Endometrium (tissue), 2 donors: Measurements from ENCODE around the gene SLC9A1.
"Not testable (repeated sequence)": the region's sequence is repeated elsewhere in the genome, so short reads cannot be mapped to it uniquely, and the experiment has no call there.

ENCODE experiments used
- FAIRE-seq: peaks from 2 replicates; lab custom pipeline; 2012; peaks lifted over from hg19 to GRCh38; lab: Jason Lieb, UNC
- donor health status: control.
- donor health status: control.

The SLC9A1 gene

DNA sequence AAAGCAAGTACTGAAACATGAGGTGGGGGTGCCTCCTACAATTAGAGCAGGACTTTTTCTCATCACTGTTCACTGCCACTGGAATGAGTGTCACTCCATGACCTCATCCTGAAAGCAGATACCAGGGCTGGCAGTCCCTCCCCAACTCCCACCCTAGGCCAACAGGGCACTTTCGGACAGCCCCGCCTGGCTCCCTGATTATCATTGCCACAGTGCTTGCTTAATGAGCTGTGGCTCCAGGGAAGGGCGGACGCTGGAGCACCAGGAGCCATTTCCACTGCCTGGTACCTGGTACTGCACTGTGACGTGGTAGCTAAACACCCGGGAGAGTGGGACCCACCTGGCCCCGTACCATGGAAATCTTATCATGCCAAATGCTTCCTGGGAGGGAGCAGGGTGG lies 22.3 kb downstream of the SLC9A1 start:
- no peak for FAIRE-seq

DNA sequence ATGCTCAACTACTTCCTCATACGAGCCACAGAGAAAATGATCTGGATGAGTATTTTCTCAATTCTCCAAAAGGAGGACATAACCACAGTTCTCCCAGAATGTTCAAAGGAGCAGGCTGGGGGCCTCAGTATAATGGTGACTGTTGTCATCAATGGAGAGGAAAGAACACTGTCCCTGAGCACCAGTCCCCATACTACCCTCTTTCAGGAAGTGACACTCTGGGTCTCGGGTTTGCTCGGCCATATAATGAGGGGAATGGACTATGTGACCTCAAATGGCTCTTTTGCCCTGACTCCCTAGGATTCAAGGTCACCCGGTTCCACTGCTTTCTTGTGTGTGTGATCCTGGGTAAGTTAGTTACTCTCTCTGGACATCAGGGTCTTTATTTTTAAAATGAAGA lies 22.8 kb downstream of the SLC9A1 start:
- FAIRE-seq = no peak

DNA sequence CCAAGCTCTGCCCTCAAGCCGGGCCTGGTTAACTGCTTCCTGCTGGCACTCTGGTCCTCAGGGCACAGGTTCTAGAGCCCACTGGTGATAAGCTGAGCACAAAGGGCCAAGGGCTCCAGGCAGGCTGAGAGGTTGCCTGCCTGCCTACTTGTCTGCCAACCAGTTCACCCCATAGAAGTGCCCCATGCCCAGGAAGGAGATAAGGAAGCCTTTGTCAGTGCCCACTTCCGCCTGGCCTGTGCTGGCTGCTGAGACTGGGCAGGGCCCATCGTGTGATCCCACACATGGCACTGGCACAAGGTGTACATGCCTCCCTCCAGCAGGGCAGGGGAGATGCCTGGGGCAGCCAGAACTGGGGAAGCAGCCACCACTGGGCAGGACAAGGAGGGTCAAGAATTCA lies 24.1 kb downstream of the SLC9A1 start:
- FAIRE-seq = no peak

DNA sequence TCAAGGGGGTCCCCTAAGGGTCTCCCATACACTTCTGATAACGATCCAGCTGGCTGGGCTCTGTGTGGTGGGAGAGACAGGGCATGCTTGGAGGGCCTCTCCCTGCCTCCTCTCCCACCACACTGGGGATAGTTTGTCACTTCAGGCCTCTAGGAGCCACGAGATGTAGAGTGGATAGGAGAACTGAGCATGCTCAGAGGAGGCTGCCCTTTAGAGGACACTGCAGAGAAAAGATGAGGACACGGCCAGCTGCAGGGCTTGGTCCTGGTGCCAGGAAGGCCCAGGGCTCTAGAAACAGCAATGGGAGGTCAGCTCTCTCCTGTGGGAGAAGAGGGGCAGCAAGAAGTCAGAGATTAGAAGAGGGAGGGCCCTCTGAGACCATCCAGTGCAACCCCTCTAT lies 25.7 kb downstream of the SLC9A1 start:
- no peak for FAIRE-seq

DNA sequence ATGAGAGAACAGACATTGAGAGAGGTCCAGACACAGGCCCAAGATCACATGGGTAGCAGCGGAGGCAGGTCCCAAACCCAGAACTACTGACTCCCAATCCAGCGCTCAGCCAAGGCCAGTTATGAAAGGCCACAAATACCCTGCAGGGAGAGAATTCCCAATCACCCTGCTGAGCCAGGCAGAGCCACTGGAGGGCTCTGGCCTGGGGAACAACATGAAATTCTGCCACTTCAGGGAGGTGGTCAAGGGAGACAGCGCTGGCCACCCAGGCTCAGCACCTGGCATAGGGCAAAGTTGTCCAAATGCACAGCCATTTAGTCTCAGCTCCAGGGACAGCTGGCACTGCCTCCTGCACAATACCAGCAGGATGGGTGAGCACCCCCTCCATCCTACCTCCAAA lies 27.5 kb downstream of the SLC9A1 start:
- no peak for FAIRE-seq

DNA sequence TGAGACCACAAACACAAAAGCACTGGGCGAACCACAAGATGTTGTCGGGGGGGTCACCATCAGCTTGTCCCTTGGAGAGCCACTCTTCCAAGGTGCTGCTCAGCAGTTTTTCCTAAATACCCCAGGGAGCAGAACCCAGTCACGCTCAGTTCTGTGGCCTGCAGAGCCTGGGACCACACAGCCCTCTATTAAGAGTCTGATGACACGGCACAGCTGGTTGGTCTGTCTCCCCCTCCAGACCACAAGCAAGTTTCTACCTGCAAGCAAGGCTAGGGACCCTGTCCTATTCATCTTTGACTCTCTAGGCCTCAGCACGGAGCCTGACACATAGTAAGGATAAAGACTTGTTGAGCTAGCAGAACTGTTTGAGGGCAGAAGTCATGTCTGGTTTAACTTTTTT lies 28.5 kb downstream of the SLC9A1 start:
- FAIRE-seq = no peak

DNA sequence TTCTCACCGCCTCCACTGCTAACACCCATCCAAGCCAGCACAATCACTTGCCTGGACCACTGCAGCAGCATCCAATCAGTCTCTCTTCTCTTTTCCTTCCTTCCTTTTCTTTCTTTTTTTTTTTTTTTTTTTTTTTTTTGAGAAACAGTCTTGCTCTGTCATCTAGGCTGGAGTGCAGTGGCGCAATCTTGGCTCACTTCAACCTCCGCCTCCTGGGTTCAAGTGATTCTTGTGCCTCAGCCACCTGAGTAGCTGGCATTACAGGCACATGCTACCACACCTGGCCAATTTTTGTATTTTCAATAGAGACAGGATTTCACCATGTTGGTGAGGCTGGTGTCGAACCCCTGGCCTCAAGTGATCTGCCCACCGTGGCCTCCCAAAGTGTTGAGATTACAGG lies 29.8 kb downstream of the SLC9A1 start:
- FAIRE-seq = not testable (repeated sequence)

DNA sequence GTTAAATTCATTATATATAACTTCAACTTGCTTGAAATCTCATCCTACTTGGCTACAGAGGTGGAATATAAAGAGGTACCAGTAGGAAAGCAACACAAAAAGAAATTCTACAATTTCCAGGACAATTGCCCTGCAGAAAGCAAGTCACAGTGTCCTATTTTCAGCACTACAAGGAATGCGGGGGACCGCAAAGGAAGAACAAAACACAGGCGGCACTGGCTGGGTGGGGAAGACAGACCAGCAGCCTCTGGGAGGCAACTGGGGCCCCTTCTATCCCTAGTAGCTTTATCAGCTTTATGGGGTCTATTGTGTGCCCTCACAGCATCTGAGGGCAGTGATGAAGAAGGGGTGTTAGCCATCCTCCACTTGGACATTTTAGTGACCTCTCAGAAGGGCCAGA lies 30.5 kb downstream of the SLC9A1 start:
- FAIRE-seq = no peak

DNA sequence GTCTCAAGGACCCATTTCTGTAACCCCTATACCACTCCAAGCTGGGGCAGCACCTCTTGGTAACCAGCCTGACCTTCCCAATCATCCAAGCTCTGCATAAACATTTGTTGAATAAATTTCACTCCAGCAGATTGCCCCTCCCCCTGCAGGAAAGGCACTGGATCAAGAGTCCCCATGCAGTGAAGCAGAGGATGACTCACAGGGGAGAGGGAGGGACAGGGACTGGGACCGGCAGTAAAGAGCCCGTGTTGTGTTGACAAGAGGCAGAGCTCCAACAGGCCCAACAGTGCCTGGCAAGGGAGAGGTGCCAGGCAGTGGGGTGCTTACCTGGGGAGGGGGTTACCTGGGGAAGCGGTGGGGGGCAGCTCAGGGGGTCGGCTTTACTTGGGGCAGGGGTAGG lies 32.3 kb downstream of the SLC9A1 start:
- no peak for FAIRE-seq

DNA sequence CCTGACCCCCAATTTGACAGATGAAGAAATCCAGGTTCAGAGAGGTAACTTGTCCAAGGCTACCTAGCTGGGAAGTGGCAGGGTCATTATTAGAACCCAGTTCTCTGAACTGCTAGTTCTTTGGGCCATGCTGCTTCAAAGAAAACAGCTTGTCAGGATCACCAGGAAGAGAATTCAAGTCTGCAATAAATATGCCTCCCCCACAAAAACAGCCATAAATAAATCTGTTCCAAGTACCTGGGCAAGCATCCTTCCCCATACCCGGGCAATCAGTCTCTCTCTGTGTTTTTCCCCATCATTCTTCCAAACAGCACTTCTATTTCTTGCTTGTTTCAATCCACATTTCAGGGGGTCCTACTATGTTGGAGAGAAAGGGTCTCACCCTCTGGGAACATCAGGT lies 34.1 kb downstream of the SLC9A1 start:
- no peak for FAIRE-seq

DNA sequence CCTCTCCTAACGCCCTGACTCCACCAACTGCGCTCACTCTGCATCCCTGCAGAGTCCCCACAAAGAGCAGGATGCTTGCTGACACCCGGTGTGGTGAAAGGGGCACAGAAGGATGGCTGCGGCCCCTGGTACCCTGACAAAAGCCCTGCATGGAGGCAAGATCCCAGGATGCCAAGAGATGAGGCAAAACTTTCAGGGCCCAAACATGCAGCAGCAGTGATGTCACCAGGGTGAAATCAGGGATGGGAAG lies 36.6 kb downstream of the SLC9A1 start:
- FAIRE-seq = no peak

DNA sequence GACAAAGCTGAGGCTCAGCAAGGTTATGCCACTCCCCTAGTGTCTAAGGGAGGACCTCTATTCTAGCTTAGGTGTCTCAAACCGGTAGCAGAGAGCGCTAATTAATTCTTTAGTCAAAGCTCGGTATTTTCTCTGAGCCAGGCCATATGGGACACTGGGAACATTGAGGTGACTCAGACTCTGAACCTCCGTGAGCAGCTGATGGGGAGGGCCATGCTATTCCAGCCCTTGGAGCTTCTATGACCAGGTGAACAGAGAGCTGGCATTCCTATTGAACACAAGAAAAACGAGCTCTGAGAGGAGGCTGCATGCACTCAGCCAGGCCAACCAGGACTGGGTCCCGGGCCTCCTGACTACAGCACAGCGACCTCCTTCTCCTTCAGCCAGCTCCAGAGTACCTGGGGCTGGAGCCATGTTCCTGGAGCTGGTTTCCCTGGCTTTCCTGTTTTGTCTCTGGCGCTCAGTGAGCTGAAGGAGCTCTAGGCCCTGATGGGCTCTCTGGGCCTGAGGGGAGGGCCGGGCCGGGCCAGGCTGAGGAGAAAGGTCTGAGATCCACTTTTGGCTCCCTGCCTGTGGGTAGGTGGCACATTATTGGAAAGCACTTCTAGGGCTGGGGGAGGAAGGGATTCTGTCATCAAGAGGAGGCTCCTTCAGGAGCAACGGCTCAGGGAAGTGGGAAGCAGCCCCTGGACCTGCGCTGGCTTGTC lies 37.0 kb downstream of the SLC9A1 start:
- no peak for FAIRE-seq

DNA sequence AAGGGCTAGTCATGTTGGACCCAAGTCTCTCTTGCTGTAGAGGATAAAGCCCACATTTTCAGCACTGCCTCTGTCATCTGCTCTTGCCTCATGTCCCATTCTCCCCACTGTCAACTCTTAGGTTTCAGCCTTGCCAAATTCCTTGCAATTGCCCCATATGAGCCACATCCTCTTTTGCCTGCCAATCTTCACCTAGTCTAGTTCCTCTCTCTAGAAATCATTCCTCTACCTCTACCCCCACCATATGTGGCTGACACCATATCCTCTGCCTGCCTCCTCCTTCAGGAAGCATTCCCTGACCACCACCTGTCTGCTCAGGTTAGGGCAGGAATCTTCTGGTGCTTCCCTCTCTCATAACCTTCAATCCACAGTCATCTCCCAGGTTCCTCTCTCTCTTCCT lies 38.2 kb downstream of the SLC9A1 start:
- FAIRE-seq = no peak

DNA sequence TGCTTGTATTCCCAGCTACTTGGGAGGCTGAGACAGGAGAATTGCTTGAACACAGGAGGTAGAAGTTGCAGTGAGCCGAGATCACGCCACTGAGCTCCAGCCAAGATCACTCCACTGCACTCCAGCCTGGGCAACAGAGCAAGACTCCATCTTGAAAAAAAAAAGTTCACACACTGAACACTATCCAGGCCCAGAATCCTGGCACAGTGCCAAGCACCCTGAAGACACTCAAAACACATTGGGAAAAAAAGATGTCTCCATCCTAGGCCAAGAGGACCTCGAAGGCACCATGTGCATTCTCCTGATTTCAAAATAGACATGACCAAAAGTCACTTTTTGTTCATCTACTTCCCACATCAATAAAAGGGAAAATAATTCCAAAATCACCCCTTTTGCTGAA lies 38.7 kb downstream of the SLC9A1 start:
- FAIRE-seq = no peak

DNA sequence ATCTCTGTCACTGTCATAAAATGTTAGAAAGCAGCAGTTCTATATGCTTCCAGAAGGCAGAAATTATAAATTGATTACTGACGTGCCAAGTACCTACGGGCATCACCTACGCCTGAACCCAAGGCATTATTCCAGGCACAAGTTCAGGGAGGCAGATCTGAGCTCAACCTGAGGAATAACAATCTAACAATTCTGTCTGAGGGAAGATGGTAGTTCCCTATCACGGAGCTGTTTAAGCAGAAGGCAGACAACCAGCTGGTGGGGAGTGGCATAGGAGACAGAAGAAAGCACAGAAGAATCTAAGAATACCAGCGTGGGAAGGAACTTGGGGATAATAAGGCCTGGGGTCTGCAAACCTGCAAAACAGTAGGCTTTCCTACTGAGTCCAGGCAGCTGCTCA lies 40.4 kb downstream of the SLC9A1 start:
- FAIRE-seq = no peak

DNA sequence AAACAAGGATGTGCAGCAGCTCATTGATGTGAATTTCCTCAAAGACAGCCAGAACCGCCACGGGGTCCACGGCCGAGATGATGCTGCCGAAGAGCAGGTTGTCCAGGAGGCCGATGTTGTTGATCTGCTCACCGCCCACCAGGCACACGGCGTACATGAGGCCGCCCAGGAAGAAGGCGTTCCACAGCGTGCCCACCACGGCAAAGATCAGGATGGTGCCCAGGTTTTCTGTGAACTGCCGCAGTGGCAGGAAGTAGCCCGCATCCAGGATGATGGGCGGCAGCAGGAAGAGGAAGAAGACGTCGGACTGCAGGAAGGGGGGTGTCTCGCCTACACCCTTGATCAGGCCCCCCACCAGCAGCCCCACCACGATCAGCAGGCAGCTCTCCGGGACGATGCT lies 41.1 kb downstream of the SLC9A1 start:
- no peak for FAIRE-seq

DNA sequence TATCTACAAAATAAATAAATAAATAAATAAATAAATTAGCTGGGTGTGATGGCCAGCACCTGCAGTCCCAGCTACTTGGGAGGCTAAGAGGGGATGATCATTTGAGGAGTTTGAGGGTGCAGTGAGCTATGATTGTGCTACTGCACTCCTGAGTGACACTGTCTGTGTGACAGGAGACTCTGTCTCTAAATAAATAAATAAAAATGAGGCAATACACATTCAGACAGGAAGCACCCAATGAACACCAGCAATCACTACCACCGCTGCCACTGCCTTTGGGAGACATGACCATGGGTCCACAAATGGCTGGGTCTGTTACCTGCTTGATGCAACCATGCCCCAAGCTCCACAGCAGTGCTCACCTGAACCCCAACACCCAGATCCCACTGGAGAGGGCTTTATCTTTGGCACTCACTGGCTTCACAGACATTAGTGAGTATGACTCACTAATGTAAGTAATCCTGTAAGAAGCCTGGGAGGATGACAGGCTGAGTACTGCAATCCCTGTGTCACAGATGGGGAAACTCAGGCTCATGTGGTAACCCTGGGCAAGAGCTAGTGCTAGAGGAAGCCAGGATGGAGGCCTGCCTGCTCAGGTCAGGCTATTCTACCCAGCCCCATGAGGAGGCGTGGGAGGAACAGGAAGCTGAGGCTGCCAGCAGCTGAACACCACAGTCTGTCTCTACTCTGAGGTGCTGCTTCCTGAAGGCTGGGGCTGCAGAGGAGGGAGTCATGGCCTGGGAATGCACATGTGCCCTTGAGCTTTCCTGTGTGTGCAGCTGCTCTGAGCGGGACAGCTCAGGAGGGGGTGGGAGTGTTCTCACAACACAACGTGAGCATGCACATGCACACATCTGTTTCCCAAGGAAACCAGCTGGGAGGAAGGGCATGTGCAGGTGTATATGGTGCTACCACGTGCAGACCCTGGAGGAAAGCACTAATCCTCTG lies 43.0 kb downstream of the SLC9A1 start:
- FAIRE-seq = peak; percentile 68

DNA sequence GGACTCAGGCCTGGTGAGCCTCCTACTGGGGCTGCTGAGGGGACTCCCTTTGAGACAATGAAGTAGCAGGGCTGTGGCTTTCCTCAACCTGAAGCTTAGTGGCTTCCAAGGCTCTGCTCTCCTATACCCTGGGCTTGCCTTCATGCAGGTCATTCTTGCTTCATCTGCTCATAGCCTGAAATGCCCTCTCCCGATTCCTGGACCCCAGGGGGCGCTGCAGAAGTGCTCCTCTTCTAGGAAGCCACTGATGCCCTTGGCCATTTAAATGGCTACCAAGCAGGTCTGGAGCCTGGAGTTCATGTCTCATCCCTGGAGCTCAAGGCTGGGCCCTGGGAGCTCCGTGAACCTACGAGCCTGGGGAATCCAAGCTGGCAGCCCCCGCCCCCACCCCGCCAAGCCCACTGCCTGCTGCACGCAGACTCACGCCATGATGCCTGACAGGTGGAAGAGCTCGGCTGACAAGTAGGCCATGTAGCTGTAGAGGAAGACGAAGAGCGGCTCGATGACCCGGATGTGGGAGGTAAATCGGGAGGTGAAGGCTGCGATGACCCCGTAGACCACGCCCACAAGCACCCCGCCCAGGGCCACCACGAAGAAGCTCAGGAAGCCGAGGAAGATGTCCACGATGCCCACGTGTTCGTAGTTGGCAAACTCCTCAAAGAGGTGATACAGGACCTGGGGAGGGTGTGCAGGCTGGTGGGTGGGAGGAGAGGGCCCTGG lies 45.7 kb downstream of the SLC9A1 start:
- FAIRE-seq = no peak

DNA sequence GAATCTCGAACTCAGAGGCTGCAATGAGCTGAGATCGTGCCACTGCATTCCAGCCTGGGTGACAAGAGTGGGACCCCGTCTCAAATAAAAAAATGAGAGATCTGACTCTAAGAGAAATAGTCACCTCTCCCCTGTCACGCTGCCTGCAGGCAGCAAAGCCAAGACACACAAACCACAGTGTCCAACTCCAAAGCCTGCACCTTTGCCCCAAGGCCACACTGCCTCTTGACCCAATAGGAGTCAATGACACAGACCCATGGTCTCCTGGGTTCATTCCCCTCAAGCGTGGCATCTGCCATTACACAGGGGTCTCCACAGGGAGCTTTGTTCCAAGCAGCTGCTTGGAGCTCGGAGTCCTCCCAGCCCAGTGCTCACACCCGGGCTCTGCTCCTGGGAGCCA lies 46.3 kb downstream of the SLC9A1 start:
- no peak for FAIRE-seq

DNA sequence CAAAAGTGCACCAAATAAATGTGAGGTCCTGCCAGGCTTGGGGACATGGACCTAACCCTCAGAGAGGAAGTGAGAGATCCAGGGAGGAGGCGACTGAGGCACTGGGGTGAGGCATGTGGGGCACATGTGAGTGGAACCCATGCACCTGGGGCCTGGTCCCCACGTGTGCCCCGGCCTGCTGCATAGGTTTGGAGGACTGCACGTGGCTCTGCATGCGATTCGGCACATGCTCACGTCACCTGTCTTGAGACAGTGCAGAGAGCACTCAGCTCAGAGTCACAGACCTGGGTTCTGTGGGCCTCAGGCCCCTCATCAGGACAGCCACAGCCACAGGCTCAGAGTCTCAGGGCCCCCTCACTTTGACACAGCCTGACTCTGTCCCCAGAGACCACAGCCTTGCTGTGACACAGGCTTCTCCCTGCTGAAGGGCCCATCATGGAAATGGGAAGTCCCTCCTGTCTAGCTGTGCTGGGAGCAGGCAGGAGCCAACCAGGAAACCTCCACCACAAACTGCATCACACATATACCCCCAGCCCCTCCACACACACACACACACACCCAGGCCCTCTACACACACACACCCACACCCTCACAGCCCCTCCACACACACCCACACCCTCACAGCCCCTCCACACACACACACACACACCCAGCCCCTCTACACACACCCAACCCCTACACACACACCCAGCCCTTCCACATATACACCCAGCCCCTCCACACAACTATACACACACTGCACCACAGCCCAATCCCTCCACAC lies 48.2 kb downstream of the SLC9A1 start:
- no peak for FAIRE-seq

DNA sequence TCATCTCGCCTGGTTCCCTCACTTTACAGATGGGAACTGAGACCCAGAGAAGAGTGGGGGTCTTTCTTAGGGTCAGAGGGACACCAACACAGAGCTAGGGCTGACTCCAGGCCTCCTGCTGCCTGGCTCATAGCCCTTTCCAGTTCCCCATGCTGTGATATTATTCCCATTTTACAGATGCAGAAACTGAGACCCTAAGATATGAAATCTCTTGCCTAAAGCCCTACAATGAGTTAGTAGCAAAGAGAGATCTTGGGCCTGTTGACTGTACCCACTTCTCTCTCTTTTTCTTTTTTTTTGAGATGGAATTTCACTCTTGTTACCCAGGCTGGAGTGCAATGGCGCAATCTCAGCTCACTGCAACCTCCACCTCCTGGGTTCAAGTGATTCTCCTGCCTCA lies 49.9 kb downstream of the SLC9A1 start:
- no peak for FAIRE-seq

DNA sequence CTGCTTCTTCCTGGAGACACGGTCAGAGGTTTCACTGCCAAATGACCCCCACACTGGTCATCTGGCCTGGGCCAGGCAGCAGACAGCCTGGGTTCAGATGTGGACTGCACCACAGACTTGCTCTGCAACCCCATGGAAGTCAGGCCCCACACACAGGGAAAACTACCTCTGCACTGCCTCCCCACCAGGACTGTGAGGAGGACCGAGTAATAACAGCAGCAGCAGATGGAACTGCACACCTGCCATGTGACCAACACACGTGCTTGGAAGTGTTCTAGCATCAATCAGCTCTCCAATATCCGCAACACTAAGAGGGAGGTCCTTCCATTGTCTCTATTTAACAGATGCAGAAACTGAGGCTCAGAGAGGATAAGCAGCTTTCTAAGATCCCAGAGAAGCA lies 51.4 kb downstream of the SLC9A1 start:
- FAIRE-seq = no peak
